PFSK-1 (cell line): Measurements from ENCODE around the gene EEFSEC.

Source experiments
- POLR2AphosphoS5 ChIP-seq: IDR thresholded peaks from 2 replicates; pipeline ENCODE4 v1.6.1; 2012; ENCODE audit warnings: low read depth, mild to moderate bottlenecking, control low read depth, low read length, moderate library complexity
- SIN3A ChIP-seq: IDR thresholded peaks from 2 replicates; pipeline ENCODE4 v1.6.1; 2012; ENCODE audit warnings: mild to moderate bottlenecking, low read length, moderate library complexity, borderline replicate concordance; ENCODE audit not compliant: insufficient read depth
- TAF1 ChIP-seq: IDR thresholded peaks from 2 replicates; pipeline ENCODE4 v1.6.1; 2012; ENCODE audit warnings: low read length, control low read depth, borderline replicate concordance; ENCODE audit not compliant: insufficient read depth
- TF ChIP-seq, protein P1 (sequence below), 2 experiments: IDR thresholded peaks; 2 replicates each; pipeline versions ENCODE4 v1.6.1 to v1.8.0; 2011 to 2012; ENCODE audit warnings: low read depth in 2 of 2, low read length in 2 of 2, control low read depth in 1 of 2, inconsistent platforms in 1 of 2, mild to moderate bottlenecking in 1 of 2, moderate library complexity in 1 of 2; ENCODE audit not compliant: insufficient read depth in 1 of 2

DNA sequence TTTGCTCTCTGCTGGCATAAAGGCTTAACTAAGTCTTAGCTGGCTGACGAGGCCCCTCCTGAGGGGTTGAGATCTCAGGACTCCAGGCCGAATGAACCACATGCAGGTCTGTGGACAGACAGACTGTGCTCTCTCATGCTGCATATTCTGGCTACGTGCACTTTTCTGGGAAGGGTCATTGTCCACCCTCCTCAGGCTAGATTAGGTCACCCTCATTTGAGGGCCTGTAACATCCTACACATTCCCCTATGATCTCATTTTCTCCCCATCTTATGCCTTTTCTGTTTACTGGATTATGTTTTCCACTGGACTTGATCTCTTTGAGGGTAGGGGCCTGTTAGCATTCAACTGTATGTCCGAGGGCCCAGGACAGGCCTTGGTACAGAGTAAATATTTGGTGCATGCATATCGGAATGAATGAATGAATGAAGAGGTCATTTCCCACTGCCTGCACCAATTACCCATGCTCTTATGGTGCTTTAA is 13.7 kb downstream of the EEFSEC start:
- TF ChIP-seq TAF1 (no peak), POLR2AphosphoS5 (no peak), SIN3A (no peak)
- TF ChIP-seq, protein P1, sequence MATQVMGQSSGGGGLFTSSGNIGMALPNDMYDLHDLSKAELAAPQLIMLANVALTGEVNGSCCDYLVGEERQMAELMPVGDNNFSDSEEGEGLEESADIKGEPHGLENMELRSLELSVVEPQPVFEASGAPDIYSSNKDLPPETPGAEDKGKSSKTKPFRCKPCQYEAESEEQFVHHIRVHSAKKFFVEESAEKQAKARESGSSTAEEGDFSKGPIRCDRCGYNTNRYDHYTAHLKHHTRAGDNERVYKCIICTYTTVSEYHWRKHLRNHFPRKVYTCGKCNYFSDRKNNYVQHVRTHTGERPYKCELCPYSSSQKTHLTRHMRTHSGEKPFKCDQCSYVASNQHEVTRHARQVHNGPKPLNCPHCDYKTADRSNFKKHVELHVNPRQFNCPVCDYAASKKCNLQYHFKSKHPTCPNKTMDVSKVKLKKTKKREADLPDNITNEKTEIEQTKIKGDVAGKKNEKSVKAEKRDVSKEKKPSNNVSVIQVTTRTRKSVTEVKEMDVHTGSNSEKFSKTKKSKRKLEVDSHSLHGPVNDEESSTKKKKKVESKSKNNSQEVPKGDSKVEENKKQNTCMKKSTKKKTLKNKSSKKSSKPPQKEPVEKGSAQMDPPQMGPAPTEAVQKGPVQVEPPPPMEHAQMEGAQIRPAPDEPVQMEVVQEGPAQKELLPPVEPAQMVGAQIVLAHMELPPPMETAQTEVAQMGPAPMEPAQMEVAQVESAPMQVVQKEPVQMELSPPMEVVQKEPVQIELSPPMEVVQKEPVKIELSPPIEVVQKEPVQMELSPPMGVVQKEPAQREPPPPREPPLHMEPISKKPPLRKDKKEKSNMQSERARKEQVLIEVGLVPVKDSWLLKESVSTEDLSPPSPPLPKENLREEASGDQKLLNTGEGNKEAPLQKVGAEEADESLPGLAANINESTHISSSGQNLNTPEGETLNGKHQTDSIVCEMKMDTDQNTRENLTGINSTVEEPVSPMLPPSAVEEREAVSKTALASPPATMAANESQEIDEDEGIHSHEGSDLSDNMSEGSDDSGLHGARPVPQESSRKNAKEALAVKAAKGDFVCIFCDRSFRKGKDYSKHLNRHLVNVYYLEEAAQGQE (IDR thresholded peaks at IDR 0.05; ENCODE audit: insufficient read depth in 1 of 2, low read depth in 2 of 2, low read length in 2 of 2): no peak
